H1 (cell line): ENCODE measurements around the gene ANKUB1.

ENCODE experiments used
- ASH2L ChIP-seq: fragments of 200-600, 300-600 bp; sonication (generic); IDR thresholded peaks from one replicate; pipeline ENCODE4 v1.7.1; 2017; ENCODE audit warnings: low read length
- CEBPB ChIP-seq: IDR thresholded peaks from 2 replicates; pipeline ENCODE4 v1.6.1; 2012; ENCODE audit warnings: low read depth, low read length
- CTBP2 ChIP-seq: IDR thresholded peaks from 2 replicates; pipeline ENCODE4 v1.7.0; 2011; ENCODE audit warnings: borderline replicate concordance, mild to moderate bottlenecking, moderate library complexity, mixed read lengths, low read length; ENCODE audit not compliant: insufficient read depth, insufficient read length
- CTCF ChIP-seq, 3 experiments: IDR thresholded peaks; 1 replicate in 2 of 3; 2 replicates in 1 of 3; pipeline versions ENCODE4 v1.5.1 to v1.6.1; 2011; ENCODE audit warnings: low read length in 3 of 3, mild to moderate bottlenecking in 3 of 3, inconsistent platforms in 2 of 3, low read depth in 1 of 3, moderate library complexity in 1 of 3; ENCODE audit not compliant: insufficient read depth in 1 of 3; ENCODE audit errors: control extremely low read depth in 1 of 3
- EZH2 ChIP-seq: fragments of 200-600 bp; sonication (generic); IDR thresholded peaks from 2 replicates; pipeline ENCODE4 v1.7.1; 2012; ENCODE audit warnings: low read depth, mild to moderate bottlenecking, moderate library complexity, low read length, inconsistent platforms; ENCODE audit not compliant: severe bottlenecking
- GTF2F1 ChIP-seq: IDR thresholded peaks from 2 replicates; pipeline ENCODE4 v1.6.1; 2012; ENCODE audit warnings: low read depth, low read length, improper control_type of control experiment, borderline replicate concordance
- KDM1A ChIP-seq: fragments of 200-600, 300-600 bp; sonication (generic); IDR thresholded peaks from 2 replicates; pipeline ENCODE4 v1.7.1; 2016; ENCODE audit warnings: mild to moderate bottlenecking, low read length, borderline replicate concordance
- POLR2A ChIP-seq, 2 experiments: IDR thresholded peaks; 1 replicate in 1 of 2; 2 replicates in 1 of 2; pipeline ENCODE4 v1.6.1; 2011; ENCODE audit warnings: low read depth in 2 of 2, low read length in 2 of 2, mild to moderate bottlenecking in 2 of 2; ENCODE audit errors: control extremely low read depth in 1 of 2
- RAD21 ChIP-seq, 2 experiments: IDR thresholded peaks in 1 of 2; conservative IDR thresholded peaks in 1 of 2; 2 replicates each; pipeline ENCODE4 v1.6.1; 2011; ENCODE audit warnings: low read depth in 2 of 2, low read length in 2 of 2, improper control_type of control experiment in 1 of 2, inconsistent platforms in 1 of 2, mild to moderate bottlenecking in 1 of 2, moderate library complexity in 1 of 2
- RFX5 ChIP-seq: IDR thresholded peaks from 2 replicates; pipeline ENCODE4 v1.6.1; 2011; ENCODE audit warnings: low read depth, low read length, improper control_type of control experiment, borderline replicate concordance
- RNF2 ChIP-seq: fragments of 200-900, 300-1000 bp; sonication (generic); IDR thresholded peaks from 2 replicates; pipeline ENCODE4 v1.7.1; 2016; ENCODE audit warnings: borderline replicate concordance, low read depth, mild to moderate bottlenecking, antibody characterized with exemption, low read length; ENCODE audit not compliant: poor library complexity, severe bottlenecking; ENCODE audit errors: missing control alignments
- TCF12 ChIP-seq: IDR thresholded peaks from 2 replicates; pipeline ENCODE4 v1.6.1; 2011; ENCODE audit warnings: low read depth, mild to moderate bottlenecking, low read length

GRCh38 chr3:149753717-149754116, 38.6 kb downstream of the ANKUB1 start:
- TF ChIP-seq RFX5 (no peak), CTCF (IDR thresholded peaks at IDR 0.05; ENCODE audit: control extremely low read depth in 1 of 3, insufficient read depth in 1 of 3, low read depth in 1 of 3, low read length in 3 of 3) (no peak), KDM1A (no peak), POLR2A (IDR thresholded peaks at IDR 0.05; ENCODE audit: control extremely low read depth in 1 of 2, low read depth in 2 of 2, low read length in 2 of 2) (no peak), EZH2 (no peak), CEBPB (no peak), CTBP2 (no peak), TCF12 (no peak), ASH2L (no peak), RAD21 (IDR thresholded peaks at IDR 0.05 in 1 of 2, conservative IDR thresholded peaks at IDR 0.05 in 1 of 2; ENCODE audit: low read depth in 2 of 2, low read length in 2 of 2) (no peak), RNF2 (no peak), GTF2F1 (no peak)
